Upper lobe of left lung (tissue), 6 donors: ENCODE results near the gene SFXN2. TPM values are rescaled to one million over a fixed set of nuclear protein-coding genes. Genes with fewer than 3 reads are reported as not detected.

Experiments
- ATAC-seq, 2 donors: fragments of 200-7000 bp; cut with Tn5 transposase; one replicate each; pipeline ENCODE4 v1.9.1; 2022; ENCODE audit warnings: mild to moderate bottlenecking in 2 of 2, moderate library complexity in 2 of 2; ENCODE audit not compliant: low FRiP score in 2 of 2
- DNase-seq, 2 donors: peaks; one replicate each; pipeline ENCODE4 v3.0.0-alpha.2; 2019 to 2020
- H3K27ac ChIP-seq, 4 donors: fragments of 200-600 bp; sonication (generic); one replicate each; pipeline ENCODE4 v1.5.1; 2016 to 2019
- H3K27me3 ChIP-seq, 4 donors: fragments of 200-600 bp; sonication (generic); one replicate each; pipeline ENCODE4 v1.5.1; 2017 to 2019
- H3K36me3 ChIP-seq, 4 donors: fragments of 200-600 bp; sonication (generic); one replicate each; pipeline ENCODE4 v1.5.1; 2016 to 2019
- H3K4me1 ChIP-seq, 4 donors: fragments of 200-600 bp; sonication (generic); one replicate each; pipeline ENCODE4 v1.5.1; 2018 to 2019
- H3K4me3 ChIP-seq, 4 donors: fragments of 200-600 bp; sonication (generic); one replicate each; pipeline ENCODE4 v1.5.1; 2017 to 2019; ENCODE audit warnings: mild to moderate bottlenecking in 2 of 4, moderate library complexity in 1 of 4
- H3K9me3 ChIP-seq, 4 donors: fragments of 200-600 bp; sonication (generic); one replicate each; pipeline ENCODE4 v1.5.1; 2018 to 2019
- EP300 ChIP-seq, 4 donors: sonication (generic); formaldehyde crosslinking; IDR thresholded peaks; one replicate each; pipeline ENCODE4 v1.5.1; 2017; ENCODE audit warnings: antibody characterized with exemption in 4 of 4, control low read depth in 2 of 4
- POLR2A ChIP-seq, 4 donors: fragments of 450-650 bp; IDR thresholded peaks; one replicate each; pipeline ENCODE4 v1.5.1; 2016 to 2017; ENCODE audit warnings: antibody characterized with exemption in 4 of 4, mild to moderate bottlenecking in 2 of 4
- POLR2AphosphoS5 ChIP-seq, 2 donors: sonication (generic); formaldehyde crosslinking; IDR thresholded peaks; one replicate each; pipeline ENCODE4 v1.5.1; 2017; ENCODE audit warnings: antibody characterized with exemption in 2 of 2
- WGBS, 2 donors: methylation state at CpG; one replicate each; pipeline ENCODE4 v1.1.5; 2017 to 2018; 5-methylcytosine and 5-hydroxymethylcytosine counted together
- total RNA-seq, 6 donors: library from RNA; depleted of rRNA in 4 of 6; stranded (reverse); fragments of >200 nt in 4 of 6; gene quantifications; one replicate each; pipeline versions ENCODE4 v1.1.0 to v1.2.1, GENCODE V29; 2016 to 2021
- TF ChIP-seq, protein P1 (sequence below), 6 experiments: fragments of 450-650 bp in 4 of 6; fragments of 200-600 bp in 2 of 6; sonication (generic) in 2 of 6; IDR thresholded peaks; one replicate each; pipeline ENCODE4 v1.5.1; 2016 to 2019; ENCODE audit warnings: antibody characterized with exemption in 6 of 6
- donor health status: DM: no; HTN: no; CAD: no; lungs with moderate emphysema.
- donor health status: DM: no; HTN: yes; CAD: no; lungs with severe emphysema.

The SFXN2 gene
- total RNA-seq, 6 donors from 2014 or later: 3.9 to 28.3 (median 8.0) TPM

DNA sequence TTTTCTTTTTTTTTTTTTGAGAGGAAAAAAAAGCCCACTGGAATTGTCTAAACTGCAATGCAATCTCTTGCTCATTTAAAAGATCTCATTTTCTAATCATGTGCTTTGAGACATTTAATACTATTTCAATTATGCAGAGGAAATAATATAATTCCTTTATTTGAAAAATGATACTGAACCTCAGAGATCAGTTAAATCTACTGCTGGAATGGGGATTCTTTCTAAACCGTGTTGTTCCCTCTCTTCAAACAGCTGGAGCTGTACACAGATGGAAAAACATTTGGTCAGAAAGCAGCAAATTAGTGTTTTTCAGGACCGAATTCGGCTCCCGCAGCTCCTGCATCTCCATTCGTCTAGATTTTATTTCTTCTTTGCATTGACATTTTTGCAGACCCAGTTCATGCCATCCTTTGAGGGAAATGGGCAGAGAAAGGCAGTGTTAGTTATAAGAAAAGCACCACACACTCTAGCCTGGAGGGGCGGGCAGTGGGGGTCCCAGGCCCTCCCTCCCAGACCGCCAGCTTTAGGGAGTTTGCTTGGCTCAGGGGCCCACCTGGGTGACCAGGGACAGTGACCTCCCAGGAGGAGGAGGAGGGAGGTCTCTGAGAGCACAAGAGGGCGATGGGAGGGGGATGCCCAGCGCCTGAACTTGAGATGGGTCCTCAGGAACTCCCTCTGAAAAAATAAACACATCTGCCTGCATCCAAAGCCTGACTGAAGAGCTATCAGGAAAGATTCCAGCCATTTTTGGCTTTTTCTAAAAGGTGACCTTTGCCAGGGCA is 37.7 kb upstream of the SFXN2 start:
- H3K27me3 ChIP-seq: no peaks in the 10 kb centered on the region
- peaks cover 0 to 4% (median 0%) of the 10 kb centered on the region in 4 donors for H3K36me3 ChIP-seq
- DNase-seq: no peak
- no peak for TF ChIP-seq POLR2A (IDR thresholded peaks at IDR 0.05)
- H3K4me3 ChIP-seq: no peak overlapping the region
- peaks cover 53 to 75% (median 71%) of the 10 kb centered on the region in 4 donors for H3K4me1 ChIP-seq
- H3K27ac ChIP-seq: peak overlapping the region; percentile 84 to 88 (median 84)
- H3K9me3 ChIP-seq: no peaks in the 10 kb centered on the region
- ATAC-seq: no peak
- 67% methylated on average over 9 of the region's 9 CpGs for WGBS, 2 donors

DNA sequence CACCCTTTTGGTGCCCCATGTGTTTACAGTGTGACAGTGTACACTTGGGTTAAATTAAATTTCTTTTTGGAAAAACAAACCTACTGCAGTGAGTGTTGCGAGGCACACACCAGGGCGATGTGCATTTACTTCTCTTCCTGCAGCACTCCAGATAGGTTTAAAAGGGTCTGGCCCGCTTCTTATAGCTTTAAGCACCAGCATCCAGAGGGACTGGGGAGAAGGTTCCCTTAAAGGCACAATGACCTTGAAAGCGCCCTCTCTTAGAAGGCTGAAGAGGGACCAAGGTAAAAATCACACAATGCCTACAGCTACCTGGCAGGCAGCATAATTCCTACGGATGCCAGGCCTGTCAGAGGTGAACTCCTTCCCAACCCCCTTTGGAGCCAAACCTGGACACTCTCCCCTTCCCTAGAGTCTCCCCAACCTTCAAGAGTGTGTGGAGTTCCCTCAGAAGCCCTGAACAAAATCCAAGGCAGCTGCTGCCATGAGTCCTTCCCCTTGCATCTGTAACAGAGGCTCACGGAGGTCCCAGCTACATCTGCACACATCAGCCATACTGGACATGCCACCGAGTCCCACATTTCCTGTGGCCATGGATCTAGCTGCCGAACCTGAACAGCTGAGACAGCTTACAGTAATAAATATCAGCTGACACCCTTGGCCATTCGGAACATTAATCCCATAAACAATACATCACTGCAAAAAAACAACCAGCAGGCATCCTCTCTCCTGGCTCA is 36.9 kb upstream of the SFXN2 start:
- TF ChIP-seq POLR2AphosphoS5 (IDR thresholded peaks at IDR 0.05) (no peak), EP300 (IDR thresholded peaks at IDR 0.05) (no peak), POLR2A (IDR thresholded peaks at IDR 0.05) (no peak)
- TF ChIP-seq, protein P1, sequence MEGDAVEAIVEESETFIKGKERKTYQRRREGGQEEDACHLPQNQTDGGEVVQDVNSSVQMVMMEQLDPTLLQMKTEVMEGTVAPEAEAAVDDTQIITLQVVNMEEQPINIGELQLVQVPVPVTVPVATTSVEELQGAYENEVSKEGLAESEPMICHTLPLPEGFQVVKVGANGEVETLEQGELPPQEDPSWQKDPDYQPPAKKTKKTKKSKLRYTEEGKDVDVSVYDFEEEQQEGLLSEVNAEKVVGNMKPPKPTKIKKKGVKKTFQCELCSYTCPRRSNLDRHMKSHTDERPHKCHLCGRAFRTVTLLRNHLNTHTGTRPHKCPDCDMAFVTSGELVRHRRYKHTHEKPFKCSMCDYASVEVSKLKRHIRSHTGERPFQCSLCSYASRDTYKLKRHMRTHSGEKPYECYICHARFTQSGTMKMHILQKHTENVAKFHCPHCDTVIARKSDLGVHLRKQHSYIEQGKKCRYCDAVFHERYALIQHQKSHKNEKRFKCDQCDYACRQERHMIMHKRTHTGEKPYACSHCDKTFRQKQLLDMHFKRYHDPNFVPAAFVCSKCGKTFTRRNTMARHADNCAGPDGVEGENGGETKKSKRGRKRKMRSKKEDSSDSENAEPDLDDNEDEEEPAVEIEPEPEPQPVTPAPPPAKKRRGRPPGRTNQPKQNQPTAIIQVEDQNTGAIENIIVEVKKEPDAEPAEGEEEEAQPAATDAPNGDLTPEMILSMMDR (IDR thresholded peaks at IDR 0.05): no peak
- H3K9me3 ChIP-seq: no peaks in the 10 kb centered on the region
- DNase-seq (no peak), ATAC-seq (no peak)
- no peak overlapping the region for H3K4me3 ChIP-seq
- WGBS, 2 donors: 62 to 73% methylated on average over 8 to 9 of the region's 9 CpGs
- H3K36me3 ChIP-seq: peaks cover 0 to 7% (median 0%) of the 10 kb centered on the region in 4 donors
- peak overlapping the region in 3 of 4 donors; percentile 84 to 88 (median 85) for H3K27ac ChIP-seq
- peaks cover 51 to 69% (median 68%) of the 10 kb centered on the region in 4 donors for H3K4me1 ChIP-seq
- no peaks in the 10 kb centered on the region for H3K27me3 ChIP-seq

DNA sequence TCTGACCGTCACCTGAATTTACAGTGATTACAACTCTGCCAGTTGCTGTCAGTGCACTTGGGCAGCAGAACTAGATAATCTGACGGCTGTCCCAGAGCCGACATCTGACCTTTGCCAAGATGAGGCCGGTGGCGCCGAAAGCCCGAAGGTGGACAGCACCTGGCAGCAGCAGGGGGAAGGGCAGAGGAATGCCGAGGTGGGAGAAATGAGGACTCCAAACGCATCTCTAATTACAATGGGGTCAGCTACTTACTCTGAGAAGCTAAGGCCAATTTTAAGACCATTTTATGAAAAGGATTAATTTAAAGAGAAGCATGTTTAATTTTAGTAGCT is 36.4 kb upstream of the SFXN2 start:
- DNase-seq: no peak

DNA sequence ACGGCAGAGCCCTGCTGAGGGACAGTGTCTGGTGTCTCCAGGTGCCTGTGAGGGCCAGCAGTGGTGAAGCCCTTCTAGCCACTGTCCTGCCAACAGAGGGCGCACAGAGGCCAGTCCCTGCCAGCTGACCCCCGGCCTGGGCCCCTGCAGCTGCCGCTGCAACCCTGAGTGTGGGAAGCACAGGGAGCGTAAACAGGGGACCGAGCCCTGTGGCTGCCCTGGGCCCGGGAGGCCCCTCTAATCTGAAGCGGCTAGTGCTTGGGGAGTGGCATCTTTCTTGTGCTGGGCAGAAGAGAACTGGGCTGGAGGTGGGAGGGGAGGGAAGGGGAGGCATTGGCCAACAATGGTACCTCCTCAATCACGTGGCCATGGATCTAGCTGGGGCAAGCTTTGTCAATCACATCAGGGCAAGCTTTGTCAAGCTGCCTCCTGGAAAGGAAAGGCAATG is 35.6 kb upstream of the SFXN2 start:
- H3K27me3 ChIP-seq: no peaks in the 10 kb centered on the region
- H3K4me1 ChIP-seq: peaks cover 41 to 59% (median 55%) of the 10 kb centered on the region in 4 donors
- H3K36me3 ChIP-seq: peaks cover 0 to 11% (median 0%) of the 10 kb centered on the region in 4 donors
- peak overlapping the region in 3 of 4 donors; percentile 62 to 88 (median 84) for H3K27ac ChIP-seq
- TF ChIP-seq, protein P1 (IDR thresholded peaks at IDR 0.05): peak; percentile 60 to 79 (median 70)
- no peak for TF ChIP-seq POLR2AphosphoS5 (IDR thresholded peaks at IDR 0.05)
- TF ChIP-seq EP300 (IDR thresholded peaks at IDR 0.05): no peak
- peak in 1 of 4 donors; percentile 13 for TF ChIP-seq POLR2A (IDR thresholded peaks at IDR 0.05)
- H3K4me3 ChIP-seq: peak overlapping the region in 2 of 4 donors; percentile 11 to 35
- H3K9me3 ChIP-seq: no peaks in the 10 kb centered on the region
- DNase-seq (peak; percentile 87 to 88), ATAC-seq (peak; percentile 67 to 76)
- 7 to 41% methylated on average over 6 to 9 of the region's 9 CpGs for WGBS, 2 donors

More for the DNA sequence above, 36.4 kb upstream of the SFXN2 start:
- TF ChIP-seq POLR2A (IDR thresholded peaks at IDR 0.05) (no peak), POLR2AphosphoS5 (IDR thresholded peaks at IDR 0.05) (no peak), EP300 (IDR thresholded peaks at IDR 0.05) (no peak)
- TF ChIP-seq, protein P1 (IDR thresholded peaks at IDR 0.05): no peak
- Histone ChIP-seq H3K27ac (peak overlapping the region in 3 of 4 donors; percentile 62 to 88 (median 84)), H3K4me3 (no peak overlapping the region), H3K4me1 (peaks cover 46 to 66% (median 63%) of the 10 kb centered on the region in 4 donors), H3K36me3 (peaks cover 0 to 7% (median 0%) of the 10 kb centered on the region in 4 donors), H3K9me3 (no peaks in the 10 kb centered on the region), H3K27me3 (no peaks in the 10 kb centered on the region)
- no peak for ATAC-seq
- 88 to 91% methylated on average over 9 of the region's 9 CpGs for WGBS, 2 donors

DNA sequence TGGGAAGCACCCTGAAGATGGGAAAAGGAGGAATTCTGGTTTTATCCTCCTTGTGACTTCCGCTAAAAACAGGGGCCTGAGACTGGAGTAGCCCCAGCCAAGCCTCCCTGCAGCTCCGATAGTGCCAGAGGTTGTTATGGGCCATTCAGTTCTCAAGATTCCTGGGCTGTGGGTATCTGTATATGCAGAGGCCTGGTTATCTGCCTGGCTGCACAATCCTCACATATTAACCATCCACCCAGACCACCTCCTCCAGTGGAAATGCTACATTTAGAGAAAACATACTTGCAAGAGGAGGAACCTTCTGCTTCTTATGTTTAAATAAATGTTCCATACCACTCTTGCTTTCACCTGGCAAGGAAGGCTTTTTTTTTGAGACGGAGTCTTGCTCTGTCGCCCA is 34.8 kb upstream of the SFXN2 start:
- Histone ChIP-seq H3K4me3 (no peak overlapping the region), H3K9me3 (no peaks in the 10 kb centered on the region), H3K27ac (peak overlapping the region in 3 of 4 donors; percentile 62 to 88 (median 84)), H3K4me1 (peaks cover 35 to 54% (median 47%) of the 10 kb centered on the region in 4 donors), H3K36me3 (peaks cover 0 to 15% (median 0%) of the 10 kb centered on the region in 4 donors), H3K27me3 (no peaks in the 10 kb centered on the region)
- DNase-seq: no peak
- ATAC-seq: no peak
- TF ChIP-seq POLR2A (IDR thresholded peaks at IDR 0.05) (no peak), POLR2AphosphoS5 (IDR thresholded peaks at IDR 0.05) (no peak), EP300 (IDR thresholded peaks at IDR 0.05) (no peak)
- TF ChIP-seq, protein P1 (IDR thresholded peaks at IDR 0.05): no peak
- WGBS, 2 donors: 97 to 100% methylated on average over 2 to 4 of the region's 4 CpGs
